HepG2 (cell line): ENCODE measurements around the gene FKBP10. TPM values are rescaled to one million over a fixed set of nuclear protein-coding genes. Genes with fewer than 3 reads are reported as not detected.

Experiments
- CBX2 ChIP-seq, 2 experiments: fragments of 200-600 bp in 1 of 2; sonication (generic); formaldehyde crosslinking in 1 of 2; IDR thresholded peaks; 2 replicates each; pipeline versions ENCODE4 v1.7.0 to v1.8.1; 2018 to 2022; ENCODE audit warnings: low read depth in 2 of 2, low read length in 1 of 2, mild to moderate bottlenecking in 1 of 2, missing genetic modification reagents in 1 of 2
- CCAR2 ChIP-seq: fragments of 200-400 bp; formaldehyde crosslinking; optimal IDR thresholded peaks from 2 replicates; pipeline ENCODE3; 2018; ENCODE audit warnings: low read depth, mild to moderate bottlenecking, low read length, moderate library complexity
- FOXM1 ChIP-seq: sonication (generic); formaldehyde crosslinking; IDR thresholded peaks from 2 replicates; pipeline ENCODE4 v1.5.0; 2020; ENCODE audit warnings: missing genetic modification reagents
- GZF1 ChIP-seq: sonication (generic); formaldehyde crosslinking; IDR thresholded peaks from 2 replicates; pipeline ENCODE4 v1.5.1; 2020; ENCODE audit warnings: mild to moderate bottlenecking, missing genetic modification reagents
- MBD4 ChIP-seq: IDR thresholded peaks from 2 replicates; pipeline ENCODE4 v1.6.1; 2012; ENCODE audit warnings: low read length, inconsistent platforms, borderline replicate concordance
- NFRKB ChIP-seq: fragments of 450-650 bp; IDR thresholded peaks from 2 replicates; pipeline ENCODE4 v1.6.1; 2017
- POLR2G ChIP-seq: fragments of 200-400 bp; formaldehyde crosslinking; IDR thresholded peaks from 2 replicates; pipeline ENCODE4 v1.6.1; 2018; ENCODE audit warnings: mild to moderate bottlenecking, low read depth, low read length, moderate library complexity
- RBM22 ChIP-seq: fragments of 200-400 bp; formaldehyde crosslinking; optimal IDR thresholded peaks from 2 replicates; pipeline ENCODE3; 2017; ENCODE audit warnings: mild to moderate bottlenecking, low read length, moderate library complexity
- REPIN1 ChIP-seq: sonication (generic); formaldehyde crosslinking; IDR thresholded peaks from 2 replicates; pipeline ENCODE4 v1.8.0; 2022; ENCODE audit warnings: missing genetic modification reagents, low read depth, mild to moderate bottlenecking, borderline replicate concordance
- SATB2 ChIP-seq: sonication (generic); formaldehyde crosslinking; IDR thresholded peaks from 2 replicates; pipeline ENCODE4 v1.5.0; 2020; ENCODE audit warnings: missing genetic modification reagents
- SMC3 ChIP-seq: IDR thresholded peaks from 2 replicates; pipeline ENCODE4 v1.6.1; 2011; ENCODE audit warnings: low read length, improper control_type of control experiment
- TP53 ChIP-seq: sonication (generic); formaldehyde crosslinking; conservative IDR thresholded peaks from 2 replicates; pipeline ENCODE4 v1.4.0; 2020; ENCODE audit warnings: missing genetic modification reagents
- XBP1 ChIP-seq: sonication (generic); formaldehyde crosslinking; IDR thresholded peaks from 2 replicates; pipeline ENCODE4 v1.5.0; 2020; ENCODE audit warnings: missing genetic modification reagents
- YEATS4 ChIP-seq: sonication (generic); formaldehyde crosslinking; IDR thresholded peaks from 2 replicates; pipeline ENCODE4 v1.4.0; 2020; ENCODE audit warnings: missing genetic modification reagents, borderline replicate concordance
- ZBTB39 ChIP-seq: sonication (generic); formaldehyde crosslinking; IDR thresholded peaks from 2 replicates; pipeline ENCODE4 v1.5.0; 2020; ENCODE audit warnings: missing genetic modification reagents
- ZBTB46 ChIP-seq: sonication (generic); formaldehyde crosslinking; IDR thresholded peaks from 2 replicates; pipeline ENCODE4 v1.4.0; 2020; ENCODE audit warnings: mild to moderate bottlenecking, missing genetic modification reagents, borderline replicate concordance
- ZFP1 ChIP-seq: IDR thresholded peaks from 2 replicates; pipeline ENCODE4 v1.6.1; 2016
- ZFP90 ChIP-seq: sonication (generic); formaldehyde crosslinking; IDR thresholded peaks from 2 replicates; pipeline ENCODE4 v1.8.0; 2022; ENCODE audit warnings: missing genetic modification reagents, mild to moderate bottlenecking, inconsistent platforms, borderline replicate concordance
- ZNF264 ChIP-seq: sonication (generic); formaldehyde crosslinking; IDR thresholded peaks from 2 replicates; pipeline ENCODE4 v1.4.0; 2020; ENCODE audit warnings: missing genetic modification reagents
- ZNF337 ChIP-seq: sonication (generic); formaldehyde crosslinking; IDR thresholded peaks from 2 replicates; pipeline ENCODE4 v1.5.1; 2020; ENCODE audit warnings: missing genetic modification reagents, low read depth, mild to moderate bottlenecking, borderline replicate concordance
- ZNF383 ChIP-seq: sonication (generic); formaldehyde crosslinking; IDR thresholded peaks from 2 replicates; pipeline ENCODE4 v1.4.0; 2020; ENCODE audit warnings: missing genetic modification reagents, mild to moderate bottlenecking, borderline replicate concordance
- ZNF501 ChIP-seq: sonication (generic); formaldehyde crosslinking; IDR thresholded peaks from 2 replicates; pipeline ENCODE4 v1.5.1; 2020; ENCODE audit warnings: mild to moderate bottlenecking, moderate library complexity, missing genetic modification reagents
- ZNF562 ChIP-seq: sonication (generic); formaldehyde crosslinking; IDR thresholded peaks from 2 replicates; pipeline ENCODE4 v1.8.0; 2022; ENCODE audit warnings: missing genetic modification reagents, borderline replicate concordance
- ZNF792 ChIP-seq: IDR thresholded peaks from 2 replicates; pipeline ENCODE4 v1.6.1; 2016
- ZSCAN25 ChIP-seq: sonication (generic); formaldehyde crosslinking; IDR thresholded peaks from 2 replicates; pipeline ENCODE4 v1.8.0; 2022; ENCODE audit warnings: mild to moderate bottlenecking, missing genetic modification reagents
- ZXDC ChIP-seq: sonication (generic); formaldehyde crosslinking; IDR thresholded peaks from 2 replicates; pipeline ENCODE4 v1.5.0; 2020; ENCODE audit warnings: mild to moderate bottlenecking, missing genetic modification reagents
- polyA plus RNA-seq, 8 experiments: library from polyadenylated mRNA; depleted of rRNA in 3 of 8; stranded (reverse) in 7 of 8; unstranded in 1 of 8; fragments of >200 nt; fragmentation: Illumina TruSeq in 4 of 8; extraction: Trizol in 4 of 8; gene quantifications; 2 replicates each; pipeline versions ENCODE4 v1.2.1 to v1.2.3, GENCODE V29; 2011 to 2016; ENCODE audit warnings: low read depth in 4 of 8, missing spikeins in 1 of 8, mixed read lengths in 1 of 8; ENCODE audit not compliant: insufficient read depth in 1 of 8
- total RNA-seq, 5 experiments: library from RNA; depleted of rRNA; stranded (reverse); fragments of >200 nt; fragmentation: Illumina TruSeq; extraction: Trizol; gene quantifications; 2 replicates each; pipeline ENCODE4 v1.2.3, GENCODE V29; 2016; ENCODE audit warnings: low read depth in 1 of 5

FKBP10 gene
- total and polyA plus RNA-seq, 2 of the 13 experiments (the other 11 are each of a cell fraction or from before 2014, with no cell fraction given) = 149 to 573 TPM

- no peak for TF ChIP-seq SMC3
- TF ChIP-seq ZBTB39 (CRISPR knock-in tag) = no peak
- TF ChIP-seq ZNF562 (CRISPR knock-in tag) = no peak
- peak; percentile 26; the same call in 1 of the 2 replicates for TF ChIP-seq TP53
- peak; percentile 66 for TF ChIP-seq ZNF501 (CRISPR knock-in tag)
- TF ChIP-seq POLR2G = peak; percentile 59
- peak; percentile 98 for TF ChIP-seq ZFP90
- no peak for TF ChIP-seq FOXM1 (CRISPR knock-in tag)
- TF ChIP-seq CBX2 (IDR thresholded peaks at IDR 0.05; ENCODE audit: low read depth, low read length) = no peak
- TF ChIP-seq CBX2 (CRISPR knock-in tag; IDR thresholded peaks at IDR 0.05; ENCODE audit: low read depth) = no peak
- no peak for TF ChIP-seq MBD4
- TF ChIP-seq ZSCAN25 (CRISPR knock-in tag) = no peak
- TF ChIP-seq ZNF383 (CRISPR knock-in tag) = no peak
- no peak for TF ChIP-seq XBP1 (CRISPR knock-in tag)
- 0 out of 2 replicates have a peak, but pooled peaks have one; percentile 27 for TF ChIP-seq ZNF792
- no peak for TF ChIP-seq ZXDC (CRISPR knock-in tag)
- TF ChIP-seq ZFP1 (CRISPR knock-in tag) = no peak
- no peak for TF ChIP-seq GZF1 (CRISPR knock-in tag)
- 0 out of 2 replicates have a peak, but pooled peaks have one; percentile 66 for TF ChIP-seq ZBTB46 (CRISPR knock-in tag)
- TF ChIP-seq REPIN1 (CRISPR knock-in tag) = no peak; the same call in 1 of the 2 replicates
- no peak for TF ChIP-seq NFRKB
- peak; percentile 69; the same call in 1 of the 2 replicates for TF ChIP-seq SATB2
- peak; percentile 57; the same call in 1 of the 2 replicates for TF ChIP-seq ZNF337 (CRISPR knock-in tag)
- no peak for TF ChIP-seq ZNF264 (CRISPR knock-in tag)
- TF ChIP-seq YEATS4 (CRISPR knock-in tag) = peak; percentile 48; the same call in 1 of the 2 replicates
- TF ChIP-seq RBM22 = no peak
- TF ChIP-seq CCAR2 = no peak
Observed at GRCh38 chr17:41777574-41778188, 35.1 kb upstream of the FKBP10 start (continued).
